Mesendoderm (in vitro differentiated cells): Measurements from ENCODE around the gene AMH.

Experiments
- DNase-seq: peaks from one replicate; pipeline ENCODE4 v3.0.0; 2013
- H2AK5ac ChIP-seq: 2 replicates; pipeline ENCODE4 v1.6.1; 2013; ENCODE audit warnings: low read length, inconsistent platforms
- H2BK120ac ChIP-seq: 2 replicates; pipeline ENCODE4 v1.6.1; 2013; ENCODE audit warnings: low read depth, mild to moderate bottlenecking, low read length, moderate library complexity, mixed read lengths
- H2BK15ac ChIP-seq: replicated peaks from 2 replicates; pipeline ENCODE4 v1.6.1; 2013; ENCODE audit warnings: low read depth, mild to moderate bottlenecking, moderate library complexity
- H2BK5ac ChIP-seq: 2 replicates; pipeline ENCODE4 v1.6.1; 2013; ENCODE audit warnings: low read length, inconsistent platforms
- H3K18ac ChIP-seq: 2 replicates; pipeline ENCODE4 v1.6.1; 2013; ENCODE audit warnings: mild to moderate bottlenecking, low read length, mixed read lengths
- H3K23ac ChIP-seq: one replicate; pipeline ENCODE4 v1.6.1; 2013; ENCODE audit warnings: low read length
- H3K27ac ChIP-seq: 2 replicates; pipeline ENCODE4 v1.5.1; 2013; ENCODE audit warnings: low read depth, mild to moderate bottlenecking, inconsistent platforms, low read length, moderate library complexity
- H3K27me3 ChIP-seq: 2 replicates; pipeline ENCODE4 v1.6.1; 2013; ENCODE audit warnings: low read length, control low read depth, mild to moderate bottlenecking, inconsistent platforms; ENCODE audit not compliant: insufficient read depth, poor library complexity
- H3K36me3 ChIP-seq: 2 replicates; pipeline ENCODE4 v1.6.1; 2013; ENCODE audit warnings: low read length, inconsistent platforms; ENCODE audit not compliant: control insufficient read depth, insufficient read depth
- H3K4ac ChIP-seq: one replicate; pipeline ENCODE4 v1.6.1; 2013; ENCODE audit warnings: low read depth, mild to moderate bottlenecking, low read length, moderate library complexity
- H3K4me1 ChIP-seq: 2 replicates; pipeline ENCODE4 v1.6.1; 2013; ENCODE audit warnings: low read depth, low read length, inconsistent platforms; ENCODE audit not compliant: control insufficient read depth
- H3K4me2 ChIP-seq: 2 replicates; pipeline ENCODE4 v1.6.1; 2013; ENCODE audit warnings: low read length
- H3K4me3 ChIP-seq: 2 replicates; pipeline ENCODE4 v1.5.1; 2013; ENCODE audit warnings: mild to moderate bottlenecking, low read length
- H3K56ac ChIP-seq: one replicate; pipeline ENCODE4 v1.6.1; 2013; ENCODE audit warnings: low read length
- H3K79me1 ChIP-seq: 2 replicates; pipeline ENCODE4 v1.6.1; 2013; ENCODE audit warnings: low read length, inconsistent platforms
- H3K79me2 ChIP-seq: 2 replicates; pipeline ENCODE4 v1.6.1; 2013; ENCODE audit warnings: mild to moderate bottlenecking, low read length; ENCODE audit not compliant: control insufficient read depth, insufficient read depth
- H3K9ac ChIP-seq: 2 replicates; pipeline ENCODE4 v1.6.1; 2013; ENCODE audit warnings: low read length, inconsistent platforms
- H4K5ac ChIP-seq: one replicate; pipeline ENCODE4 v1.6.1; 2013; ENCODE audit warnings: low read length
- H4K8ac ChIP-seq: one replicate; pipeline ENCODE4 v1.6.1; 2013; ENCODE audit warnings: low read depth, mild to moderate bottlenecking, control low read depth, low read length, moderate library complexity
- WGBS: extraction: QIAGEN DNeasy Blood & Tissue Kit; methylation state at CpG from one replicate; pipeline ENCODE4 v1.1.7; 2013; ENCODE audit warnings: low lambda C conversion rate, missing lambda C conversion rate; ENCODE audit not compliant: insufficient coverage; ENCODE audit errors: extremely low coverage; 5-methylcytosine and 5-hydroxymethylcytosine counted together

AMH gene

GRCh38 chr19:2226840-2227360 is 22.2 kb upstream of the AMH start:
- no peak overlapping the region for H2BK5ac ChIP-seq
- no peak overlapping the region for H3K27ac ChIP-seq
- no peak overlapping the region for H3K9ac ChIP-seq
- no CpG with 5 or more reads among the region's 53 CpGs for WGBS
- no peak overlapping the region for H3K18ac ChIP-seq
- H3K4me1 ChIP-seq = no peaks in the 10 kb centered on the region
- H3K79me2 ChIP-seq = no peaks in the 10 kb centered on the region
- DNase-seq = no peak
- H2AK5ac ChIP-seq = no peak overlapping the region
- no peak overlapping the region for H3K4me3 ChIP-seq
- no peak overlapping the region for H3K4ac ChIP-seq
- H3K36me3 ChIP-seq = peaks cover 5% of the 10 kb centered on the region
- H2BK120ac ChIP-seq = no peak overlapping the region
- no peak overlapping the region for H2BK15ac ChIP-seq
- H4K5ac ChIP-seq = no peak overlapping the region
- H3K27me3 ChIP-seq = no peaks in the 10 kb centered on the region
- H4K8ac ChIP-seq = no peak overlapping the region
- no peak overlapping the region for H3K23ac ChIP-seq
- no peak overlapping the region for H3K56ac ChIP-seq
- H3K79me1 ChIP-seq = no peaks in the 10 kb centered on the region
- H3K4me2 ChIP-seq = no peak overlapping the region

GRCh38 chr19:2227415-2228156 is 21.5 kb upstream of the AMH start:
- Histone ChIP-seq H4K8ac (no peak overlapping the region), H3K27me3 (no peaks in the 10 kb centered on the region), H3K27ac (no peak overlapping the region), H3K4ac (no peak overlapping the region), H3K4me2 (no peak overlapping the region), H2BK5ac (no peak overlapping the region), H3K56ac (no peak overlapping the region), H3K4me1 (no peaks in the 10 kb centered on the region), H3K23ac (no peak overlapping the region), H2BK120ac (no peak overlapping the region), H3K9ac (no peak overlapping the region), H3K79me2 (no peaks in the 10 kb centered on the region), H3K4me3 (no peak overlapping the region), H3K18ac (no peak overlapping the region), H3K79me1 (no peaks in the 10 kb centered on the region), H3K36me3 (peaks cover 5% of the 10 kb centered on the region), H2AK5ac (no peak overlapping the region), H4K5ac (no peak overlapping the region), H2BK15ac (no peak overlapping the region)
- no peak for DNase-seq
- no CpG with 5 or more reads among the region's 67 CpGs for WGBS

- H2BK15ac ChIP-seq = no peak overlapping the region
Observed at GRCh38 chr19:2228157-2229030, 20.7 kb upstream of the AMH start.

GRCh38 chr19:2229103-2230032 is 19.8 kb upstream of the AMH start:
- H3K4me3 ChIP-seq = no peak overlapping the region
- no peak overlapping the region for H2AK5ac ChIP-seq
- H3K4me1 ChIP-seq = no peaks in the 10 kb centered on the region
- WGBS = no CpG with 5 or more reads among the region's 45 CpGs
- no peak overlapping the region for H3K18ac ChIP-seq
- H2BK5ac ChIP-seq = no peak overlapping the region
- H3K56ac ChIP-seq = no peak overlapping the region
- no peak overlapping the region for H3K27ac ChIP-seq
- H3K79me2 ChIP-seq = peaks cover 8% of the 10 kb centered on the region
- no peak overlapping the region for H4K8ac ChIP-seq
- no peak for DNase-seq
- peaks cover 9% of the 10 kb centered on the region for H3K79me1 ChIP-seq
- H3K27me3 ChIP-seq = no peaks in the 10 kb centered on the region
- no peak overlapping the region for H3K4me2 ChIP-seq
- H3K36me3 ChIP-seq = peaks cover 7% of the 10 kb centered on the region
- no peak overlapping the region for H3K23ac ChIP-seq
- H2BK15ac ChIP-seq = no peak overlapping the region
- no peak overlapping the region for H3K9ac ChIP-seq
- no peak overlapping the region for H2BK120ac ChIP-seq
- no peak overlapping the region for H3K4ac ChIP-seq
- no peak overlapping the region for H4K5ac ChIP-seq

More at GRCh38 chr19:2228157-2229030, 20.7 kb upstream of the AMH start:
- H4K5ac ChIP-seq = no peak overlapping the region
- no peak overlapping the region for H3K4me3 ChIP-seq
- no peaks in the 10 kb centered on the region for H3K79me2 ChIP-seq
- no peak overlapping the region for H3K27ac ChIP-seq
- H3K4ac ChIP-seq = no peak overlapping the region
- H3K36me3 ChIP-seq = peaks cover 5% of the 10 kb centered on the region
- H3K79me1 ChIP-seq = peaks cover under 1% of the 10 kb centered on the region
- H2BK120ac ChIP-seq = no peak overlapping the region
- H3K23ac ChIP-seq = no peak overlapping the region
- no peak overlapping the region for H2AK5ac ChIP-seq
- DNase-seq = no peak
- H4K8ac ChIP-seq = no peak overlapping the region
- WGBS = no CpG with 5 or more reads among the region's 48 CpGs
- H3K18ac ChIP-seq = no peak overlapping the region
- no peak overlapping the region for H3K56ac ChIP-seq
- no peak overlapping the region for H3K9ac ChIP-seq
- H3K4me1 ChIP-seq = no peaks in the 10 kb centered on the region
- H3K4me2 ChIP-seq = no peak overlapping the region
- no peak overlapping the region for H2BK5ac ChIP-seq
- no peaks in the 10 kb centered on the region for H3K27me3 ChIP-seq

GRCh38 chr19:2230033-2230531 is 19.0 kb upstream of the AMH start:
- no peak for DNase-seq
- Histone ChIP-seq H4K5ac (no peak overlapping the region), H4K8ac (no peak overlapping the region), H2AK5ac (no peak overlapping the region), H3K79me2 (peaks cover 15% of the 10 kb centered on the region), H3K4me2 (no peak overlapping the region), H3K27ac (no peak overlapping the region), H3K18ac (no peak overlapping the region), H2BK5ac (no peak overlapping the region), H2BK15ac (no peak overlapping the region), H3K4me1 (no peaks in the 10 kb centered on the region), H3K4me3 (no peak overlapping the region), H3K56ac (no peak overlapping the region), H2BK120ac (no peak overlapping the region), H3K27me3 (no peaks in the 10 kb centered on the region), H3K36me3 (peaks cover 4% of the 10 kb centered on the region), H3K4ac (no peak overlapping the region), H3K9ac (no peak overlapping the region), H3K23ac (no peak overlapping the region), H3K79me1 (peaks cover 11% of the 10 kb centered on the region)
- no CpG with 5 or more reads among the region's 43 CpGs for WGBS
